ENCODE results near the gene BORCS6. TPM values are rescaled to one million over a fixed set of nuclear protein-coding genes. Genes with fewer than 3 reads are reported as not detected.

BORCS6 gene
- total RNA-seq, 4 donors from 2014 or later = 22.0 to 26.6 (median 25.0) TPM

DNA sequence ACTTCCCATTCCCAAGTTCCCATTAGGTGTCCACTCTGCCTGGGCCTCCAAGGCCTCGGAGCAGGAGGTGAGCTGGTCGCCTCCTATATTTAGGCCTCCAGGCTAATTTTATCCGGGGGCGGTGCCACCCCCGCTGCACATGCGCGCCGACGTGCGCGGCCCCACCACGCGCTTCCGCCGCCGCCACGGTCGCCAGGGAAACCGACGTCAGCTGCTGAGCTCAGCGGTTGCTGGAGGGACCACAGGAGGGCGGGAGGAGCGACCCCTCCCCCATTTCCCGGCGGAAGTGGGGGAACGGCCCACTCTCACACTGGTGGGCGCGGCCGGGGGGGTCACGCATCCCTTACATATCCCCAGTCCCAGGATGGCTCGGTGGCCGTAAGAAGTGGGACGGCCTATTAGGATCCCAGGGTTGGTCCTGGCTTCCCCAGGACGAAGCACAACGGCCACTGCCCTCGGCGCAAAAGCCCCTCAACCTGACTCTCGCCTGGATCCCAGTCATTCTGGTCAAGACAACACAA lies 38.8 kb downstream of the BORCS6 start:
- intact Hi-C loops (cut with DNase I; ENCODE audit: low total_unique reads) = no loop called here
- 8 to 21% methylated on average over 12 to 38 of the region's 38 CpGs for WGBS, 2 donors
- no peak for TF ChIP-seq POLR2A (IDR thresholded peaks at IDR 0.05)
- TF ChIP-seq, protein P1, sequence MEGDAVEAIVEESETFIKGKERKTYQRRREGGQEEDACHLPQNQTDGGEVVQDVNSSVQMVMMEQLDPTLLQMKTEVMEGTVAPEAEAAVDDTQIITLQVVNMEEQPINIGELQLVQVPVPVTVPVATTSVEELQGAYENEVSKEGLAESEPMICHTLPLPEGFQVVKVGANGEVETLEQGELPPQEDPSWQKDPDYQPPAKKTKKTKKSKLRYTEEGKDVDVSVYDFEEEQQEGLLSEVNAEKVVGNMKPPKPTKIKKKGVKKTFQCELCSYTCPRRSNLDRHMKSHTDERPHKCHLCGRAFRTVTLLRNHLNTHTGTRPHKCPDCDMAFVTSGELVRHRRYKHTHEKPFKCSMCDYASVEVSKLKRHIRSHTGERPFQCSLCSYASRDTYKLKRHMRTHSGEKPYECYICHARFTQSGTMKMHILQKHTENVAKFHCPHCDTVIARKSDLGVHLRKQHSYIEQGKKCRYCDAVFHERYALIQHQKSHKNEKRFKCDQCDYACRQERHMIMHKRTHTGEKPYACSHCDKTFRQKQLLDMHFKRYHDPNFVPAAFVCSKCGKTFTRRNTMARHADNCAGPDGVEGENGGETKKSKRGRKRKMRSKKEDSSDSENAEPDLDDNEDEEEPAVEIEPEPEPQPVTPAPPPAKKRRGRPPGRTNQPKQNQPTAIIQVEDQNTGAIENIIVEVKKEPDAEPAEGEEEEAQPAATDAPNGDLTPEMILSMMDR (IDR thresholded peaks at IDR 0.05) = no peak
- H3K4me3 ChIP-seq (ENCODE audit: low read depth, poor library complexity, severe bottlenecking) = peak overlapping the region; percentile 71
- DNase-seq (ENCODE audit: low spot score in 2 of 2) = peak; percentile 83 to 98

DNA sequence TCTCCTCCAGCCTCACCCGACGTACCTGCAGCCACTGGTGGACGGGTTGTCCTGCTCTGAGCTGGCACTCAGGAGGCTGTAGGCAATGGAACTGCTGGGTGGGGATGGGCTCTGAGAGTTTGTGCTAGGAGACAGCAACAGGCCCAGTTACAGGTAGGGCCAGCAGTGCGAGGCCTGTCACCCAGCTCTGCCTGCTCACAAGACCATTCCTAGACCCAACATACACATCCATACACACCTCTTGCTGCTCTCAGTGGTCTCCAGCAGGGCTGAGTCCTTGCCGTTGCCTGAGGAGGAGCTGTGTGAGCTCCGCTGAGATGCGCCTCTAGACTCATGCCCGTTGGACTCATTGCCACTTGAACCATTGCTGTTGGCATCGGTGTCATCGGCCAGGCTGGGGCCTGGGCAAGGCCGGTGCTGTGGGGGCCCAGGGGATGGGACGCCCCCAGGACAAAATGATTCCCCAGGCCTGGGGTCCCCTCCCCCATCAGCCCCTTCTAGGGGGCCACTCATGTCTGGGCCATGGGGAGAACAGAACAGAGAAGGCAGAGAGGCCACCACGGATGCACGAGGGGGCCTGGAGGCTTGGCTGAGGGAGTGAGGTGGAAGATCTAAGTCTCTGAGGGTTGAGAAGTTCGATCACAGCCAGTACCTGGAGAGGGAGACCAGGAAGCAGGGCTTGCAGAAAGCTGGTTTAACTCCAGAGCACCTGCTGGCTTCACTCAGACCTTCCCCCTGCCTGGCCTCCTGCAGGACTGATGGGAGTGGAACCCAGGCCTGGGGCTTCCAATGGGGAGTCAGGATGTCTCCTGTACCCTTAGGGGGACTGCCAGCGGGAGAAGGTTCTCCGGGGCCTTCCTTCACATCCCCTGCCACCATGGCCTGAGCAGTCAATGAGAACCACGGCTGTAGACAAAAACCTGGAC lies 39.5 kb downstream of the BORCS6 start:
- H3K4me3 ChIP-seq (ENCODE audit: low read depth, poor library complexity, severe bottlenecking) = no peak overlapping the region
- peak in 1 of 2 donors; percentile 85 for DNase-seq (ENCODE audit: low spot score in 2 of 2)
- TF ChIP-seq, protein P1 (IDR thresholded peaks at IDR 0.05) = no peak
- TF ChIP-seq POLR2A (IDR thresholded peaks at IDR 0.05) = no peak
- intact Hi-C loops (cut with DNase I; ENCODE audit: low total_unique reads) = no loop called here
- WGBS, 2 donors = 67 to 72% methylated on average over 14 to 18 of the region's 18 CpGs

DNA sequence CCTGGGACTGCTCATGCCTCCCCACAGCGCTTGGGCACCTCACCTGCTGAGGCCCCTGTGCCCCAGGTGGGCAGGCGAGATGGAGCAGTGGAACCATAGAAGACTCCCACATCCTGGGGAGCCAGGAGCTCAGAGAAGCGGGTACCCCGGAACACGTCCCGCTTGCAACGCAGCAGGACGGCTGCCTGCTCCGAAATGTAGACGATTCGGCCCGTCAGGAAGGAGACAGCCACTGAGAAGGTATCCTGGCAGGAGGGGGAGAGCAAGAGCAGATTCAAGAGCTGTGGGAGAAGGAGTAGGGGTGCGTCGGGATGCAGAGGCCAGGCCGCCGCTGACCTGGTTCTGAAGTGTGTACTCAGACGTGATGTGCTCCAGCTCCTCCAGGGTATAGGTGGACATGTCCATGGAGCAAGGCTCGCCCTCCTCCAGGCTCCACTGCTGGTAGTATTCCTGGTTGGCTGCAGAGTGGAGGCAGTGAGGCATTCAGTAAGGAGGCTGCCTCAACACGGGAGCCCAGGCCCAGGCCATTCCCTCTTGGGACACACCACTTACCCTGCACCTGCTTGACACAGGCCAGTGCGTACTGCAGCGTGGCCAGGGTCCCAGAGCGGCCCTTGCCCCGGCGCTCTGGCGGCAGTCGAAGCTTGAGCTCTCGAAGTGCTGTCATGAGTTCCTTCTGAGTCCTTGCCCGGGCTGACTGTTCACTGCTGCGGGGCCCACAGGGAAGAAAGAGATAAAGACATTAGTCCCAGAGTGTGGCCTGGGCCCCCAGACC lies 40.4 kb downstream of the BORCS6 start:
- H3K4me3 ChIP-seq (ENCODE audit: low read depth, poor library complexity, severe bottlenecking) = no peak overlapping the region
- no peak for TF ChIP-seq POLR2A (IDR thresholded peaks at IDR 0.05)
- TF ChIP-seq, protein P1 (IDR thresholded peaks at IDR 0.05) = no peak
- WGBS, 2 donors = 90 to 93% methylated on average over 28 to 29 of the region's 29 CpGs
- peak in 1 of 2 donors; percentile 87 for DNase-seq (ENCODE audit: low spot score in 2 of 2)
- intact Hi-C loops (cut with DNase I; ENCODE audit: low total_unique reads) = no loop called here

DNA sequence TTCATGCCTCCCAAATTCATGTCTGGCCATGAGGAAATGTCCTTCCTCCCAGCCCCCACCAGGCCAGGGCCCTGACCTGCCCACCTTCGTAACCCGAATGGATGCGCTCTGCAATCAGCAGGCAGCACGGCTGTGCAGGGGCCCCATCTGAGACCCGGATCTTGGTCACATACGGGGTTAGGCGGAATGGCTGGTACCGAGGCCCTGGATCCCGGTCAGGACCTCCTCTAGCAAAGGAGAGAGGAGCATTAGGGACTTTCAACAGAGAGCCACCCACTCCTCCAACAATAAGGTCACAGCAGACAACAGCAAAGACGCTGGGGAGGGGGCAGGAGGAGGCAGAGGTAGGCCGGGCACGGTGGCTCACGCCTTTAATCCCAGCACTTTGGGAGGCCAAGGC lies 41.4 kb downstream of the BORCS6 start:
- no peak for DNase-seq (ENCODE audit: low spot score in 2 of 2)
- H3K4me3 ChIP-seq (ENCODE audit: low read depth, poor library complexity, severe bottlenecking) = no peak overlapping the region
- WGBS, 2 donors = 89 to 90% methylated on average over 9 to 13 of the region's 13 CpGs
- intact Hi-C loops (cut with DNase I; ENCODE audit: low total_unique reads) = no loop called here
- TF ChIP-seq POLR2A (IDR thresholded peaks at IDR 0.05) = no peak
- TF ChIP-seq, protein P1 (IDR thresholded peaks at IDR 0.05) = no peak

DNA sequence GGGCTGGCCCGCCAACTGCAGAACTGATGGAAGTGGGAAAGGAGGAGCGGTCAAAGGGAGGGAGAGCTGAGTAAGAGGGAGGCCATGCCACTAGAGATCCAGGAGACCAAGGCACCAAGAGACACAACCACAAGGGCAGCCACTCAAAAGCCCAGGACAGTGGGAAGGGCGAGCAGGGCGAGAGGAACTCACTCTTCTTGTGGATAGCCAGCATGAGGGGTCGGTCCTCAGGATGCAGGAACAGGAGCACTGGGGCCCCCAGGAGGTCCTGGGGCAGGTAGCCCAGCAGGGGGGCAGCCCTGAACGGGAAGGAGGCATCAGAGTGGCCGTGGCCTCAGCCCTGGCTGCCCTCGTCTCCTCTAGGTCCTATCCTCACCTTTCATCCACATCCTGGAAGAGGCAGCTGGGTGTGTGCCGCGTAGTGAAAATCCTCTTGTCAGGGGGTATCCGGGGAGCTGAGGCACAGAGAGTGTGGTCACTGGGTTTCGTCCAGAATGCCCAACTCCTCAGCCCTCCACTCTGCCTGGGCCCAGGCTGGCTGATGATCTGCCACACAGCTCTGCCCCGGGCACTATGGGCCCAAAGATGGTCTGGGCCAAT lies 42.1 kb downstream of the BORCS6 start:
- H3K4me3 ChIP-seq (ENCODE audit: low read depth, poor library complexity, severe bottlenecking) = no peak overlapping the region
- TF ChIP-seq, protein P1 (IDR thresholded peaks at IDR 0.05) = no peak
- no peak for TF ChIP-seq POLR2A (IDR thresholded peaks at IDR 0.05)
- WGBS, 2 donors = 90 to 91% methylated on average over 13 of the region's 13 CpGs
- intact Hi-C loops (cut with DNase I; ENCODE audit: low total_unique reads) = no loop called here
- DNase-seq (ENCODE audit: low spot score in 2 of 2) = no peak
